GM08714 (cell line): ENCODE measurements around the gene STRADA.

Source experiments
- H3K4me3 ChIP-seq: fragments of 200-500 bp; sonication (Bioruptor generic); 2 replicates; pipeline ENCODE4 v1.5.1; 2014; ENCODE audit warnings: mild to moderate bottlenecking, low read length, inconsistent platforms
- ZNF274 ChIP-seq: IDR thresholded peaks from 2 replicates; pipeline ENCODE4 v1.6.1; 2012; ENCODE audit warnings: mild to moderate bottlenecking, low read depth, low read length

Gene STRADA

GRCh38 chr17:63665527-63666214 lies 75.9 kb downstream of the STRADA start:
- TF ChIP-seq ZNF274, result no peak

GRCh38 chr17:63659850-63660249 lies 81.7 kb downstream of the STRADA start:
- H3K4me3 ChIP-seq, result no peak overlapping the region
- TF ChIP-seq ZNF274, result no peak

More at GRCh38 chr17:63665527-63666214, 75.9 kb downstream of the STRADA start:
- no peak overlapping the region for H3K4me3 ChIP-seq

- TF ChIP-seq ZNF274, result no peak
- no peak overlapping the region for H3K4me3 ChIP-seq
These were observed 83.2 kb downstream of the STRADA start for GRCh38 chr17:63658366-63658765.

- TF ChIP-seq ZNF274, result no peak
- H3K4me3 ChIP-seq, result no peak overlapping the region
These were observed 83.8 kb downstream of the STRADA start for GRCh38 chr17:63657786-63658185.

GRCh38 chr17:63653050-63653449 lies 88.5 kb downstream of the STRADA start:
- TF ChIP-seq ZNF274, result no peak
- no peak overlapping the region for H3K4me3 ChIP-seq
